Neural crest cell (in vitro differentiated cells): ENCODE results near the gene RHBDL3. TPM values are rescaled to one million over a fixed set of nuclear protein-coding genes. Genes with fewer than 3 reads are reported as not detected.
"Not testable (repeated sequence)": the region's sequence is repeated elsewhere in the genome, so short reads cannot be mapped to it uniquely, and the experiment has no call there.

Source experiments
- DNase-seq: peaks from one replicate; pipeline ENCODE4 v3.0.0; 2021; ENCODE audit warnings: low read depth, mixed read lengths, low spot score
- H3K27ac Mint-ChIP-seq: one replicate; pipeline ENCODE4 v1.8.0; 2021; ENCODE audit warnings: mild to moderate bottlenecking, mixed read lengths; ENCODE audit not compliant: unreplicated experiment
- H3K27me3 Mint-ChIP-seq: 2 replicates; pipeline ENCODE4 v1.8.0; 2021; ENCODE audit warnings: low read depth, mild to moderate bottlenecking, mixed read lengths
- H3K36me3 Mint-ChIP-seq: 2 replicates; pipeline ENCODE4 v1.8.0; 2021; ENCODE audit warnings: low read depth, mild to moderate bottlenecking, mixed read lengths
- H3K4me1 Mint-ChIP-seq: 2 replicates; pipeline ENCODE4 v1.8.0; 2021; ENCODE audit warnings: mixed read lengths
- H3K4me3 Mint-ChIP-seq: one replicate; pipeline ENCODE4 v1.8.0; 2021; ENCODE audit warnings: mild to moderate bottlenecking, mixed read lengths
- H3K9me3 Mint-ChIP-seq: 2 replicates; pipeline ENCODE4 v1.8.0; 2021; ENCODE audit warnings: mixed read lengths
- CTCF ChIP-seq: fragments of 200-600 bp; sonication (generic); conservative IDR thresholded peaks from 2 replicates; pipeline ENCODE4 v1.5.0; 2021; ENCODE audit warnings: antibody characterized with exemption, mild to moderate bottlenecking
- total RNA-seq: library from RNA; stranded (reverse); gene quantifications from 2 replicates; pipeline ENCODE4 v1.2.1, GENCODE V29; 2021

RHBDL3 gene
- total RNA-seq, 1 donor from 2014 or later: 18.7 TPM

- DNase-seq: no peak
- no peak for TF ChIP-seq CTCF
- no peaks in the 10 kb centered on the region for H3K9me3 Mint-ChIP-seq
- no peak overlapping the region for H3K27ac Mint-ChIP-seq
- no peaks in the 10 kb centered on the region for H3K36me3 Mint-ChIP-seq
- peak overlapping the region; percentile 3 for H3K4me3 Mint-ChIP-seq
- H3K4me1 Mint-ChIP-seq: peaks cover 56% of the 10 kb centered on the region
- peaks cover 56% of the 10 kb centered on the region for H3K27me3 Mint-ChIP-seq
These were observed 3.6 kb upstream of the RHBDL3 start for GRCh38 chr17:32261936-32262510.

- peaks cover 62% of the 10 kb centered on the region for H3K4me1 Mint-ChIP-seq
- H3K27ac Mint-ChIP-seq: not testable (repeated sequence)
These were observed 2.1 kb upstream of the RHBDL3 start for GRCh38 chr17:32263515-32263914.

GRCh38 chr17:32264140-32264799 lies 1.4 kb upstream of the RHBDL3 start:
- no peak for DNase-seq
- Mint-ChIP-seq H3K27me3 (peaks cover 77% of the 10 kb centered on the region), H3K27ac (no peak overlapping the region), H3K36me3 (no peaks in the 10 kb centered on the region), H3K4me1 (peaks cover 60% of the 10 kb centered on the region), H3K4me3 (peak overlapping the region; percentile 90), H3K9me3 (no peaks in the 10 kb centered on the region)
- peak; percentile 41 for TF ChIP-seq CTCF

More at GRCh38 chr17:32263515-32263914, 2.1 kb upstream of the RHBDL3 start:
- H3K4me3 Mint-ChIP-seq: peak overlapping the region; percentile 90
- peaks cover 69% of the 10 kb centered on the region for H3K27me3 Mint-ChIP-seq
- not testable (repeated sequence) for H3K9me3 Mint-ChIP-seq, DNase-seq, H3K36me3 Mint-ChIP-seq

GRCh38 chr17:32264823-32265191 lies 825 bp upstream of the RHBDL3 start:
- Mint-ChIP-seq H3K4me3 (peak overlapping the region; percentile 91), H3K9me3 (no peaks in the 10 kb centered on the region), H3K36me3 (no peaks in the 10 kb centered on the region), H3K27ac (no peak overlapping the region), H3K27me3 (peaks cover 77% of the 10 kb centered on the region), H3K4me1 (peaks cover 54% of the 10 kb centered on the region)
- no peak for DNase-seq
- TF ChIP-seq CTCF: no peak

GRCh38 chr17:32266051-32266388 lies 388 bp downstream of the RHBDL3 start:
- Mint-ChIP-seq H3K27ac (no peak overlapping the region), H3K4me3 (no peak overlapping the region), H3K4me1 (peaks cover 47% of the 10 kb centered on the region), H3K9me3 (no peaks in the 10 kb centered on the region), H3K27me3 (peaks cover 82% of the 10 kb centered on the region), H3K36me3 (no peaks in the 10 kb centered on the region)
- no peak for TF ChIP-seq CTCF
- DNase-seq: no peak
